Activated naive CD8-positive, alpha-beta T cell treated with anti-CD3 and anti-CD28 coated beads, Interleukin-2, amount 50 U/mL, for 24 hours (primary cell): Measurements from ENCODE around the gene GPR15.
A peak's percentile ranks its signal among the peaks of the same experiment; 100 is the strongest.

Source experiments
- ATAC-seq: fragments of 150-1000 bp; cut with Tn5 transposase; one replicate; pipeline ENCODE4 v1.10.0; 2021
- DNase-seq: peaks from one replicate; pipeline ENCODE4 v3.0.0; 2021
- H3K27ac Mint-ChIP-seq: one replicate; pipeline ENCODE4 v1.8.0; 2021; ENCODE audit warnings: mild to moderate bottlenecking, mixed read lengths
- H3K27me3 Mint-ChIP-seq: one replicate; pipeline ENCODE4 v1.8.0; 2021; ENCODE audit warnings: mixed read lengths
- H3K36me3 Mint-ChIP-seq: one replicate; pipeline ENCODE4 v1.8.0; 2021; ENCODE audit warnings: low read depth, mixed read lengths
- H3K4me1 Mint-ChIP-seq: one replicate; pipeline ENCODE4 v1.8.0; 2021; ENCODE audit warnings: mixed read lengths
- H3K4me3 Mint-ChIP-seq: one replicate; pipeline ENCODE4 v1.8.0; 2021; ENCODE audit warnings: mild to moderate bottlenecking, moderate library complexity, mixed read lengths
- H3K9me3 Mint-ChIP-seq: one replicate; pipeline ENCODE4 v1.8.0; 2021; ENCODE audit warnings: mixed read lengths

Gene GPR15

DNA sequence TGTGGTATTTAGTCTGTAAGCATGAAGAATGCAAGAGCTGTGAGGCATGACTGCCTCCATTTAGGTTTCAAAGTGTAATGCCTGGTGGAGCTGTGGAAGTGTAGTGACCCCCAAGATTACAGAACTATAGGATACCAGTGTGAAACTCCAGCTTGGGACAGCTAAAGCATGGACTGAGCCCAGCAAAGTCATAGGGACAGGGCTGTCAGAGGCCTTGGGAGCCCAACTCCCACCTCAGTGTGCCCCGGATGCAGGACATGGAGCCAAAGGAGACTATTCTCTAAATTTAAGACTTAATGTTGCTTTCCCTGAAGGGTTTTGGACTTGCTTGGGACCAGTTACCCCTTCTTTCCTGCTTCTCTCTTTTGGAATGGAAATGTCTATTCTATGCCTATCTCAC, 10.8 kb downstream of the GPR15 start:
- Mint-ChIP-seq H3K27me3 (no peaks in the 10 kb centered on the region), H3K9me3 (no peaks in the 10 kb centered on the region), H3K27ac (peak overlapping the region; percentile 1), H3K4me3 (no peak overlapping the region), H3K4me1 (peaks cover 69% of the 10 kb centered on the region), H3K36me3 (peaks cover 7% of the 10 kb centered on the region)
- ATAC-seq (no peak), DNase-seq (no peak)

- Mint-ChIP-seq H3K9me3 (no peaks in the 10 kb centered on the region), H3K36me3 (peaks cover 5% of the 10 kb centered on the region), H3K4me1 (peaks cover 65% of the 10 kb centered on the region), H3K27ac (peak overlapping the region; percentile 75), H3K27me3 (no peaks in the 10 kb centered on the region), H3K4me3 (peak overlapping the region; percentile 30)
- DNase-seq: no peak
- ATAC-seq: peak; percentile 91
These were observed 14.2 kb downstream of the GPR15 start for GRCh38 chr3:98545940-98546339.

DNA sequence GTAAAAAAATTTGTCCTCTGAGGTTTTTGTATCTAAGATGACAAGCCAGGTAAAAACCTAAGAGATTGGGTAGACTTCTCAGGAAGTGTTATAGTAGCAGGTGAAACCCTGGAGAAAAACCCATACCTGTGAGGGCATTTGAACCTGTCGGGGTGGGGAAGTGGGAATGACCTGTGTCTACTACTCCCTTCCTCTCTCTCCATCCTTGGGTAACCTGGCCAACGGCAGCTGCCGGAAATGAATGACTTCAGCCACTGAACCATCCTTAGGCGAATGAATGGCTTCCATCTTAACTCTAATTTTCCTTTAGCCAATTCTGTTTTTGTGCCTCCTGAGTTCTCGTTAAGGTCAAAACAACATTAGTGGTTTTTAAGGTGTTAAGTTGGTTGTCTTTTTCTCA, 16.8 kb downstream of the GPR15 start:
- H3K9me3 Mint-ChIP-seq: no peaks in the 10 kb centered on the region
- H3K27ac Mint-ChIP-seq: no peak overlapping the region
- ATAC-seq (no peak), DNase-seq (no peak)
- H3K27me3 Mint-ChIP-seq: no peaks in the 10 kb centered on the region
- H3K36me3 Mint-ChIP-seq: peaks cover 10% of the 10 kb centered on the region
- H3K4me1 Mint-ChIP-seq: peaks cover 68% of the 10 kb centered on the region
- no peak overlapping the region for H3K4me3 Mint-ChIP-seq

- H3K27ac Mint-ChIP-seq: peak overlapping the region; percentile 9
- peaks cover 75% of the 10 kb centered on the region for H3K4me1 Mint-ChIP-seq
- no peaks in the 10 kb centered on the region for H3K9me3 Mint-ChIP-seq
- H3K36me3 Mint-ChIP-seq: peaks cover 17% of the 10 kb centered on the region
- ATAC-seq (no peak), DNase-seq (no peak)
- no peaks in the 10 kb centered on the region for H3K27me3 Mint-ChIP-seq
- H3K4me3 Mint-ChIP-seq: no peak overlapping the region
These were observed 19.1 kb downstream of the GPR15 start for GRCh38 chr3:98550833-98551232.

- ATAC-seq: no peak
- peak overlapping the region; percentile 9 for H3K27ac Mint-ChIP-seq
- DNase-seq: no peak
- H3K4me3 Mint-ChIP-seq: no peak overlapping the region
- H3K4me1 Mint-ChIP-seq: peaks cover 75% of the 10 kb centered on the region
- H3K36me3 Mint-ChIP-seq: peaks cover 18% of the 10 kb centered on the region
- H3K9me3 Mint-ChIP-seq: no peaks in the 10 kb centered on the region
- no peaks in the 10 kb centered on the region for H3K27me3 Mint-ChIP-seq
These were observed 19.5 kb downstream of the GPR15 start for GRCh38 chr3:98551236-98551635.

GRCh38 chr3:98551754-98552153, 20.0 kb downstream of the GPR15 start:
- Mint-ChIP-seq H3K4me3 (peak overlapping the region; percentile 18), H3K4me1 (peaks cover 77% of the 10 kb centered on the region), H3K27me3 (no peaks in the 10 kb centered on the region), H3K36me3 (peaks cover 18% of the 10 kb centered on the region), H3K27ac (peak overlapping the region; percentile 98), H3K9me3 (no peaks in the 10 kb centered on the region)
- DNase-seq (no peak), ATAC-seq (no peak)

- H3K4me1 Mint-ChIP-seq: peaks cover 83% of the 10 kb centered on the region
- H3K9me3 Mint-ChIP-seq: no peaks in the 10 kb centered on the region
- DNase-seq (no peak), ATAC-seq (no peak)
- no peaks in the 10 kb centered on the region for H3K27me3 Mint-ChIP-seq
- peaks cover 18% of the 10 kb centered on the region for H3K36me3 Mint-ChIP-seq
- H3K27ac Mint-ChIP-seq: peak overlapping the region; percentile 98
- peak overlapping the region; percentile 41 for H3K4me3 Mint-ChIP-seq
These were observed 20.6 kb downstream of the GPR15 start for GRCh38 chr3:98552232-98553020.

DNA sequence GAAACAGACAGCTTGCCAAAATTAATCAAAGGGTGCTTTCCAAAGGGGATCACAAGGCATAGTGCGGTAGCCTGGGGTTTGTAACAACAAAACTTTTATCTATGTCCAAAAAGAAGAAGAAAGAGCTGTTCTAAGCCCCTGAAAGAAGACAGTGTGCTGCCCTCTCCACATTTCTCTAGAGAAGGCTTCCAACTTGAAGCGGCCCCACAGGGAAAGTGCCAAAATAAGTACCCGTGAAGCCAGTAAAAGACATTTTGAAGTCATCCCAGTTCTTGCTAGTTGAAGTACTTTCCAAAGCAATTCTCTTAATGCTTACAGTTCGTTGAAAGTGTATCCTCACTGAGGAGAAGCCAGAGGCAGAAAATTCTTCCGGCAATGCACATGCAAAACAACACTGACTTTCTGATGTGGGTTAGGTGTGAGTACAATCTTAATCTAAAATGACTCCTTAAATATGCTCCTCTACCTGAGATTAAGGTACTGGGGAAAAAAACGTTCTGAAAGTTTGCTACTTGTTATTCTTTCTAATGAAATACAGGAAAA, 21.3 kb downstream of the GPR15 start:
- no peaks in the 10 kb centered on the region for H3K9me3 Mint-ChIP-seq
- H3K27ac Mint-ChIP-seq: peak overlapping the region; percentile 98
- no peaks in the 10 kb centered on the region for H3K27me3 Mint-ChIP-seq
- peaks cover 88% of the 10 kb centered on the region for H3K4me1 Mint-ChIP-seq
- ATAC-seq: no peak
- H3K36me3 Mint-ChIP-seq: peaks cover 18% of the 10 kb centered on the region
- no peak for DNase-seq
- peak overlapping the region; percentile 41 for H3K4me3 Mint-ChIP-seq

GRCh38 chr3:98553753-98554152, 22.0 kb downstream of the GPR15 start:
- DNase-seq (no peak), ATAC-seq (no peak)
- H3K36me3 Mint-ChIP-seq: peaks cover 18% of the 10 kb centered on the region
- peak overlapping the region; percentile 98 for H3K27ac Mint-ChIP-seq
- no peaks in the 10 kb centered on the region for H3K9me3 Mint-ChIP-seq
- H3K27me3 Mint-ChIP-seq: no peaks in the 10 kb centered on the region
- peaks cover 88% of the 10 kb centered on the region for H3K4me1 Mint-ChIP-seq
- peak overlapping the region; percentile 79 for H3K4me3 Mint-ChIP-seq

DNA sequence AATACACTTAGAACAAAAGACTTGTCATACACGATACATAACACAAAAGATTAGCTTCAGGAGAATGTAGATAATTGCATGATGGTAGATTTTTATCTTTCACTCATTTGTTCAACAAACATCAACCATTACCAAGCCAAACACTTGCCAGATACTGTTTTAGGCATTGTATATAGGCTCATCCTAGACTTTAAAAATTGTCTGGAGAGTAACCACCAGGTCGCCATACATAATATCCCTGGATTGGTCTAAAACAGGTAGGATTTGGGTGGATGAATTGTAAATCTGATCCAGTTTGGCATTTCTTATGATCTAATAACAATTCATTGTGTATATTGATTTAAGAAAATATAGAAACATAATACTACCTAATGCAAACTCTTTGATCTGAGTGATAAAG, 22.8 kb downstream of the GPR15 start:
- Mint-ChIP-seq H3K9me3 (no peaks in the 10 kb centered on the region), H3K36me3 (peaks cover 18% of the 10 kb centered on the region), H3K4me3 (peak overlapping the region; percentile 79), H3K4me1 (peaks cover 87% of the 10 kb centered on the region), H3K27me3 (no peaks in the 10 kb centered on the region), H3K27ac (peak overlapping the region; percentile 98)
- no peak for ATAC-seq
- DNase-seq: no peak

DNA sequence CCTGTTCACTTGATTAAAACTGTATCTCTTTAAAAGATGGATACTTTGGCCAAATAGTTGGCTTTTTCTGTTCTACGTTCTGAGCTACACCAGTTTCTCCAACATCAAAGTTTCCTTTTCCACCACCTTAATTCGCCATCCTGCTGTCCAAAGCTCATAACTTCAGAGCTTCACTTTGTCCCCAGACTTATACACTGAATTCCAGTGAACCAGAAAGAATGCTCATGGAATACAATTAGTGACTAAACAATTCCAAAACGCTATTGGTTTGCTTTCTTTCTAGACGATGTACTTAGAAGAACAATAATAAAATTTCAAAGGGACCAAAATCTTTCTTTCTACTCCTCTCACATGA, 23.2 kb downstream of the GPR15 start:
- peaks cover 84% of the 10 kb centered on the region for H3K4me1 Mint-ChIP-seq
- H3K27me3 Mint-ChIP-seq: no peaks in the 10 kb centered on the region
- no peak for DNase-seq
- H3K9me3 Mint-ChIP-seq: no peaks in the 10 kb centered on the region
- peak overlapping the region; percentile 79 for H3K4me3 Mint-ChIP-seq
- H3K27ac Mint-ChIP-seq: peak overlapping the region; percentile 98
- H3K36me3 Mint-ChIP-seq: peaks cover 17% of the 10 kb centered on the region
- no peak for ATAC-seq

DNA sequence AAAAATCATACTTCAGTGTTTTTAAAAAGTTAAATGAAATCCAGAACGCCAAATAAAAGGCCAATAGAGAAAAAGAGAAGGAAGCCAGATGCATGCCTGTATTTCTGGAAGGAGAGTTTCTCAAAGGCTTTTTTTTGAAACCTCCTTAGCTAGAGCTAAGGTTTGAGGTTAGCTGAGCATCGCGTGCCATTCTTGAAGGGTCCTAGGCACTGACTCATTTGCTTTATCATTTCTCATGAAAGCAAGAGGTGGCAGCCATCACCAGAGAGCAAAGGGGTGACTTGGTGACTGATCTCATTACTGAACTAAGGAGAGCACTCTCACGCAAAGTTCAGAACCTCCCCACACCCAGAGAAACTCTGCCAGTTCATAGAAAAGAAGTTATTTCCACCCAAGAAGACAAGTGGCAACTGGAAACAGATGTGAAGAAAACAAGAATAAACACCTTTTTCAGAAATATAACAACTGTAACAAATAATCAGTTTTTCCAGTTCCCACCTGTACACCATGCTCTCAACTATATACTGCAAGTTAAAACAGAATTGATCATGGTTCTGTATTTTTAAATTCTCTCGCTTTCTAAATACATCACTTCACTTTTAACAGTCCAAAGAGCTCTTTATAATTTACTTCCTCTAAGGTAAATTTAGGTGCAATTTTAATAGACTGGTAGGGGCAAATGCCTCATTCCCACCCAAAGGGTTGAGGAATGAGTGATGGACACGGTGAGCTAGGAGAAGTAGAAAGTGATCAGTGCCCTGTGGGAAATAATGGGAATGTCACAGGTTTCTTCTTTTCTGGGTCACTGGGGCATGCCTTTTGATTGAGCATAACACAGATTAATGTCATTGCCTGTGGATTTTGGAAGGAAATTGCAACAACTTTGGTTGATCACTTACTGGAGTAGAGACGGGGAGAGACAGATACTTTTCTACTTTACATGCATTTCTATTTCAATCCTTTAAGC, 24.7 kb downstream of the GPR15 start:
- ATAC-seq: peak; percentile 88
- peaks cover 86% of the 10 kb centered on the region for H3K4me1 Mint-ChIP-seq
- H3K9me3 Mint-ChIP-seq: no peaks in the 10 kb centered on the region

GRCh38 chr3:98557324-98558010, 25.7 kb downstream of the GPR15 start:
- H3K9me3 Mint-ChIP-seq: no peaks in the 10 kb centered on the region
- peaks cover 8% of the 10 kb centered on the region for H3K36me3 Mint-ChIP-seq
- H3K27me3 Mint-ChIP-seq: no peaks in the 10 kb centered on the region
- ATAC-seq (peak; percentile 73), DNase-seq (peak; percentile 32)
- H3K27ac Mint-ChIP-seq: peak overlapping the region; percentile 98
- H3K4me1 Mint-ChIP-seq: peaks cover 85% of the 10 kb centered on the region
- peak overlapping the region; percentile 64 for H3K4me3 Mint-ChIP-seq

More for the DNA sequence above, 24.7 kb downstream of the GPR15 start:
- Mint-ChIP-seq H3K27ac (peak overlapping the region; percentile 98), H3K36me3 (peaks cover 14% of the 10 kb centered on the region), H3K4me3 (peak overlapping the region; percentile 79), H3K27me3 (no peaks in the 10 kb centered on the region)
- peak; percentile 56 for DNase-seq
